Liver (tissue), 9 donors: ENCODE data around the gene NEK7. TPM values are rescaled to one million over a fixed set of nuclear protein-coding genes. Genes with fewer than 3 reads are reported as not detected.

Source experiments
- DNase-seq: peaks from one replicate; pipeline ENCODE4 v3.0.0-alpha.2; 2017; ENCODE audit warnings: low spot score
- H3K27ac ChIP-seq, 2 donors: one replicate each; pipeline ENCODE4 v1.7.0; 2013; ENCODE audit warnings: inconsistent platforms in 2 of 2, low read length in 2 of 2, control low read depth in 1 of 2, low read depth in 1 of 2, mild to moderate bottlenecking in 1 of 2
- H3K27me3 ChIP-seq, 4 donors: one replicate each; pipeline versions ENCODE4 v1.6.1 to v1.7.0; 2013; ENCODE audit warnings: low read length in 3 of 4, inconsistent platforms in 1 of 4, mild to moderate bottlenecking in 1 of 4, moderate library complexity in 1 of 4; ENCODE audit not compliant: control insufficient read depth in 4 of 4, insufficient read depth in 4 of 4
- H3K36me3 ChIP-seq, 4 donors: one replicate each; pipeline versions ENCODE4 v1.6.1 to v1.7.0; 2013; ENCODE audit warnings: low read length in 3 of 4, mild to moderate bottlenecking in 3 of 4, low read depth in 1 of 4, moderate library complexity in 1 of 4; ENCODE audit not compliant: control insufficient read depth in 4 of 4, insufficient read depth in 3 of 4
- H3K4me1 ChIP-seq, 4 donors: one replicate each; pipeline versions ENCODE4 v1.6.1 to v1.7.0; 2013; ENCODE audit warnings: low read length in 3 of 4, mild to moderate bottlenecking in 3 of 4, moderate library complexity in 1 of 4; ENCODE audit not compliant: control insufficient read depth in 4 of 4, insufficient read depth in 4 of 4
- H3K4me3 ChIP-seq, 3 donors: one replicate each; pipeline versions ENCODE4 v1.6.1 to v1.7.0; 2013; ENCODE audit warnings: low read length in 3 of 3, control low read depth in 1 of 3, low read depth in 1 of 3, mild to moderate bottlenecking in 1 of 3
- H3K9ac ChIP-seq, 2 donors: one replicate each; pipeline ENCODE4 v1.7.0; 2013; ENCODE audit warnings: low read length in 2 of 2, mild to moderate bottlenecking in 2 of 2, moderate library complexity in 2 of 2, control low read depth in 1 of 2, low read depth in 1 of 2
- H3K9me3 ChIP-seq, 4 donors: one replicate each; pipeline versions ENCODE4 v1.6.1 to v1.7.0; 2013; ENCODE audit warnings: low read length in 3 of 4; ENCODE audit not compliant: control insufficient read depth in 4 of 4
- EGR1 ChIP-seq, 2 donors: IDR thresholded peaks; 2 replicates each; pipeline ENCODE4 v1.6.1; 2016 to 2018; ENCODE audit warnings: antibody characterized with exemption in 2 of 2, low read depth in 2 of 2
- FOXA1 ChIP-seq: IDR thresholded peaks from 2 replicates; pipeline ENCODE4 v1.6.1; 2016; ENCODE audit warnings: antibody characterized with exemption
- FOXA2 ChIP-seq: IDR thresholded peaks from 2 replicates; pipeline ENCODE4 v1.6.1; 2016; ENCODE audit warnings: antibody characterized with exemption
- GABPA ChIP-seq, 2 donors: IDR thresholded peaks in 1 of 2; conservative IDR thresholded peaks in 1 of 2; 2 replicates each; pipeline ENCODE4 v1.6.1; 2016; ENCODE audit warnings: antibody characterized with exemption in 2 of 2, mild to moderate bottlenecking in 1 of 2, moderate library complexity in 1 of 2
- HNF4A ChIP-seq, 2 donors: conservative IDR thresholded peaks; 2 replicates each; pipeline ENCODE4 v1.6.1; 2016; ENCODE audit warnings: antibody characterized with exemption in 2 of 2, mild to moderate bottlenecking in 2 of 2
- HNF4G ChIP-seq: IDR thresholded peaks from 2 replicates; pipeline ENCODE4 v1.6.1; 2016; ENCODE audit warnings: antibody characterized with exemption
- NR2F2 ChIP-seq: IDR thresholded peaks from 2 replicates; pipeline ENCODE4 v1.6.1; 2016; ENCODE audit warnings: antibody characterized with exemption
- RAD21 ChIP-seq, 2 donors: IDR thresholded peaks; 2 replicates each; pipeline ENCODE4 v1.6.1; 2016; ENCODE audit warnings: antibody characterized with exemption in 2 of 2, mild to moderate bottlenecking in 2 of 2
- RXRA ChIP-seq, 2 donors: IDR thresholded peaks; 2 replicates each; pipeline ENCODE4 v1.6.1; 2017 to 2018; ENCODE audit warnings: antibody characterized with exemption in 2 of 2, mild to moderate bottlenecking in 1 of 2
- SP1 ChIP-seq: IDR thresholded peaks from 2 replicates; pipeline ENCODE4 v1.6.1; 2018; ENCODE audit warnings: antibody characterized with exemption, mild to moderate bottlenecking
- TAF1 ChIP-seq: conservative IDR thresholded peaks from 2 replicates; pipeline ENCODE4 v1.6.1; 2016; ENCODE audit warnings: antibody characterized with exemption, mild to moderate bottlenecking
- YY1 ChIP-seq: IDR thresholded peaks from 2 replicates; pipeline ENCODE4 v1.6.1; 2016; ENCODE audit warnings: antibody characterized with exemption, mild to moderate bottlenecking
- WGBS: extraction: QIAGEN DNeasy Blood & Tissue Kit; methylation state at CpG from one replicate; pipeline ENCODE4 v1.1.7; 2013; 5-methylcytosine and 5-hydroxymethylcytosine counted together
- polyA plus RNA-seq, 2 donors: library from polyadenylated mRNA; stranded (reverse) in 1 of 2; unstranded in 1 of 2; fragments of 200-250 nt in 1 of 2; fragments of >200 nt in 1 of 2; fragmentation: Nextera tagmentation in 1 of 2; extraction: Ambion mirVana in 1 of 2; gene quantifications; one replicate each; pipeline versions ENCODE4 v1.2.1 to v1.2.3, GENCODE V29; 2013 to 2015
- total RNA-seq, 2 donors: library from RNA; depleted of rRNA; stranded (reverse); fragments of >200 nt; gene quantifications; one replicate each; pipeline ENCODE4 v1.2.3, GENCODE V29; 2014
- TF ChIP-seq, protein P1 (sequence below): IDR thresholded peaks from 2 replicates; pipeline ENCODE4 v1.6.1; 2016; ENCODE audit warnings: antibody characterized with exemption
- TF ChIP-seq, protein P2 (sequence below): IDR thresholded peaks from 2 replicates; pipeline ENCODE4 v1.6.1; 2016; ENCODE audit warnings: antibody characterized with exemption
- TF ChIP-seq, protein P3 (sequence below): IDR thresholded peaks from 2 replicates; pipeline ENCODE4 v1.6.1; 2016; ENCODE audit warnings: antibody characterized with exemption, mild to moderate bottlenecking
- TF ChIP-seq, protein P4 (sequence below): fragments of 150-350 bp; IDR thresholded peaks from 2 replicates; pipeline ENCODE4 v1.5.1; 2017; ENCODE audit warnings: improper control_type of control experiment, low read depth, low read length; ENCODE audit not compliant: missing input control
- TF ChIP-seq, protein P5 (sequence below): IDR thresholded peaks from 2 replicates; pipeline ENCODE4 v1.6.1; 2016; ENCODE audit warnings: antibody characterized with exemption
- donor health status: healthy.
- donor health status: healthy.
- donor health status: healthy.
- donor health status: healthy.
- donor health status: healthy.

Gene NEK7
- 10 to 100 TPM; 28.7 to 34.4 TPM for total RNA-seq
- 10 to 100 TPM in 1 of 2 donors, 1 to 10 TPM in 1; 9.2 to 11.8 TPM for polyA plus RNA-seq

- under 1% methylated on average over 63 of the region's 63 CpGs for WGBS
- Histone ChIP-seq H3K4me1 (peaks cover 3 to 40% (median 22%) of the 10 kb centered on the region in 4 donors), H3K27ac (peak within 1 kb of the TSS; percentile 89 to 97), H3K9me3 (no peaks in the 10 kb centered on the region), H3K9ac (peak within 1 kb of the TSS; percentile 80 to 97), H3K36me3 (no peaks in the 10 kb centered on the region), H3K4me3 (peak within 1 kb of the TSS; percentile 80 to 91 (median 89)), H3K27me3 (no peaks in the 10 kb centered on the region)
- peak; percentile 87 for DNase-seq
- TF ChIP-seq, protein P1, sequence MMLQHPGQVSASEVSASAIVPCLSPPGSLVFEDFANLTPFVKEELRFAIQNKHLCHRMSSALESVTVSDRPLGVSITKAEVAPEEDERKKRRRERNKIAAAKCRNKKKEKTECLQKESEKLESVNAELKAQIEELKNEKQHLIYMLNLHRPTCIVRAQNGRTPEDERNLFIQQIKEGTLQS = no peak
- TF ChIP-seq GABPA (IDR thresholded peaks at IDR 0.05 in 1 of 2, conservative IDR thresholded peaks at IDR 0.05 in 1 of 2) = peak in 1 of 2 donors; percentile 11
- peak; percentile 82 for TF ChIP-seq YY1
- peak; percentile 20 to 26 for TF ChIP-seq RAD21 (IDR thresholded peaks at IDR 0.05)
- peak; percentile 63 for TF ChIP-seq FOXA1
- peak; percentile 55 for TF ChIP-seq FOXA2
- TF ChIP-seq, protein P2, sequence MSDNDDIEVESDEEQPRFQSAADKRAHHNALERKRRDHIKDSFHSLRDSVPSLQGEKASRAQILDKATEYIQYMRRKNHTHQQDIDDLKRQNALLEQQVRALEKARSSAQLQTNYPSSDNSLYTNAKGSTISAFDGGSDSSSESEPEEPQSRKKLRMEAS = no peak
Observed at GRCh38 chr1:198156745-198157240, at the start of gene NEK7. Gene NEK7, plus strand, starts transcription at chr1:198156998. Its CDS starts 75,583 bp downstream, at chr1:198232581.

GRCh38 chr1:198107091-198107501, 49.7 kb upstream of the NEK7 start:
- Histone ChIP-seq H3K9me3 (no peaks in the 10 kb centered on the region), H3K27me3 (no peaks in the 10 kb centered on the region), H3K4me1 (peaks cover 0 to 4% (median under 1%) of the 10 kb centered on the region in 4 donors), H3K4me3 (no peak overlapping the region), H3K9ac (no peak overlapping the region), H3K27ac (no peak overlapping the region), H3K36me3 (no peaks in the 10 kb centered on the region)
- TF ChIP-seq EGR1 (IDR thresholded peaks at IDR 0.05; ENCODE audit: low read depth in 2 of 2) = no peak
- no peak for TF ChIP-seq HNF4G
- TF ChIP-seq YY1 = no peak
- no peak for TF ChIP-seq FOXA2
- no peak for TF ChIP-seq HNF4A (conservative IDR thresholded peaks at IDR 0.05)
- no peak for TF ChIP-seq SP1
- no peak for TF ChIP-seq RXRA (IDR thresholded peaks at IDR 0.05)
- TF ChIP-seq, protein P3, sequence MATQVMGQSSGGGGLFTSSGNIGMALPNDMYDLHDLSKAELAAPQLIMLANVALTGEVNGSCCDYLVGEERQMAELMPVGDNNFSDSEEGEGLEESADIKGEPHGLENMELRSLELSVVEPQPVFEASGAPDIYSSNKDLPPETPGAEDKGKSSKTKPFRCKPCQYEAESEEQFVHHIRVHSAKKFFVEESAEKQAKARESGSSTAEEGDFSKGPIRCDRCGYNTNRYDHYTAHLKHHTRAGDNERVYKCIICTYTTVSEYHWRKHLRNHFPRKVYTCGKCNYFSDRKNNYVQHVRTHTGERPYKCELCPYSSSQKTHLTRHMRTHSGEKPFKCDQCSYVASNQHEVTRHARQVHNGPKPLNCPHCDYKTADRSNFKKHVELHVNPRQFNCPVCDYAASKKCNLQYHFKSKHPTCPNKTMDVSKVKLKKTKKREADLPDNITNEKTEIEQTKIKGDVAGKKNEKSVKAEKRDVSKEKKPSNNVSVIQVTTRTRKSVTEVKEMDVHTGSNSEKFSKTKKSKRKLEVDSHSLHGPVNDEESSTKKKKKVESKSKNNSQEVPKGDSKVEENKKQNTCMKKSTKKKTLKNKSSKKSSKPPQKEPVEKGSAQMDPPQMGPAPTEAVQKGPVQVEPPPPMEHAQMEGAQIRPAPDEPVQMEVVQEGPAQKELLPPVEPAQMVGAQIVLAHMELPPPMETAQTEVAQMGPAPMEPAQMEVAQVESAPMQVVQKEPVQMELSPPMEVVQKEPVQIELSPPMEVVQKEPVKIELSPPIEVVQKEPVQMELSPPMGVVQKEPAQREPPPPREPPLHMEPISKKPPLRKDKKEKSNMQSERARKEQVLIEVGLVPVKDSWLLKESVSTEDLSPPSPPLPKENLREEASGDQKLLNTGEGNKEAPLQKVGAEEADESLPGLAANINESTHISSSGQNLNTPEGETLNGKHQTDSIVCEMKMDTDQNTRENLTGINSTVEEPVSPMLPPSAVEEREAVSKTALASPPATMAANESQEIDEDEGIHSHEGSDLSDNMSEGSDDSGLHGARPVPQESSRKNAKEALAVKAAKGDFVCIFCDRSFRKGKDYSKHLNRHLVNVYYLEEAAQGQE = no peak
- TF ChIP-seq, protein P1 = no peak
- TF ChIP-seq RAD21 (IDR thresholded peaks at IDR 0.05) = no peak
- no peak for TF ChIP-seq NR2F2
- TF ChIP-seq, protein P4, sequence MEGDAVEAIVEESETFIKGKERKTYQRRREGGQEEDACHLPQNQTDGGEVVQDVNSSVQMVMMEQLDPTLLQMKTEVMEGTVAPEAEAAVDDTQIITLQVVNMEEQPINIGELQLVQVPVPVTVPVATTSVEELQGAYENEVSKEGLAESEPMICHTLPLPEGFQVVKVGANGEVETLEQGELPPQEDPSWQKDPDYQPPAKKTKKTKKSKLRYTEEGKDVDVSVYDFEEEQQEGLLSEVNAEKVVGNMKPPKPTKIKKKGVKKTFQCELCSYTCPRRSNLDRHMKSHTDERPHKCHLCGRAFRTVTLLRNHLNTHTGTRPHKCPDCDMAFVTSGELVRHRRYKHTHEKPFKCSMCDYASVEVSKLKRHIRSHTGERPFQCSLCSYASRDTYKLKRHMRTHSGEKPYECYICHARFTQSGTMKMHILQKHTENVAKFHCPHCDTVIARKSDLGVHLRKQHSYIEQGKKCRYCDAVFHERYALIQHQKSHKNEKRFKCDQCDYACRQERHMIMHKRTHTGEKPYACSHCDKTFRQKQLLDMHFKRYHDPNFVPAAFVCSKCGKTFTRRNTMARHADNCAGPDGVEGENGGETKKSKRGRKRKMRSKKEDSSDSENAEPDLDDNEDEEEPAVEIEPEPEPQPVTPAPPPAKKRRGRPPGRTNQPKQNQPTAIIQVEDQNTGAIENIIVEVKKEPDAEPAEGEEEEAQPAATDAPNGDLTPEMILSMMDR = no peak
- no peak for TF ChIP-seq TAF1
- TF ChIP-seq, protein P5, sequence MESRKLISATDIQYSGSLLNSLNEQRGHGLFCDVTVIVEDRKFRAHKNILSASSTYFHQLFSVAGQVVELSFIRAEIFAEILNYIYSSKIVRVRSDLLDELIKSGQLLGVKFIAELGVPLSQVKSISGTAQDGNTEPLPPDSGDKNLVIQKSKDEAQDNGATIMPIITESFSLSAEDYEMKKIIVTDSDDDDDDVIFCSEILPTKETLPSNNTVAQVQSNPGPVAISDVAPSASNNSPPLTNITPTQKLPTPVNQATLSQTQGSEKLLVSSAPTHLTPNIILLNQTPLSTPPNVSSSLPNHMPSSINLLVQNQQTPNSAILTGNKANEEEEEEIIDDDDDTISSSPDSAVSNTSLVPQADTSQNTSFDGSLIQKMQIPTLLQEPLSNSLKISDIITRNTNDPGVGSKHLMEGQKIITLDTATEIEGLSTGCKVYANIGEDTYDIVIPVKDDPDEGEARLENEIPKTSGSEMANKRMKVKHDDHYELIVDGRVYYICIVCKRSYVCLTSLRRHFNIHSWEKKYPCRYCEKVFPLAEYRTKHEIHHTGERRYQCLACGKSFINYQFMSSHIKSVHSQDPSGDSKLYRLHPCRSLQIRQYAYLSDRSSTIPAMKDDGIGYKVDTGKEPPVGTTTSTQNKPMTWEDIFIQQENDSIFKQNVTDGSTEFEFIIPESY = no peak
- WGBS = 96% methylated on average over 2 of the region's 2 CpGs
- no peak for DNase-seq
